Measurements from ENCODE around the gene DMRT3.

Gene DMRT3

DNA sequence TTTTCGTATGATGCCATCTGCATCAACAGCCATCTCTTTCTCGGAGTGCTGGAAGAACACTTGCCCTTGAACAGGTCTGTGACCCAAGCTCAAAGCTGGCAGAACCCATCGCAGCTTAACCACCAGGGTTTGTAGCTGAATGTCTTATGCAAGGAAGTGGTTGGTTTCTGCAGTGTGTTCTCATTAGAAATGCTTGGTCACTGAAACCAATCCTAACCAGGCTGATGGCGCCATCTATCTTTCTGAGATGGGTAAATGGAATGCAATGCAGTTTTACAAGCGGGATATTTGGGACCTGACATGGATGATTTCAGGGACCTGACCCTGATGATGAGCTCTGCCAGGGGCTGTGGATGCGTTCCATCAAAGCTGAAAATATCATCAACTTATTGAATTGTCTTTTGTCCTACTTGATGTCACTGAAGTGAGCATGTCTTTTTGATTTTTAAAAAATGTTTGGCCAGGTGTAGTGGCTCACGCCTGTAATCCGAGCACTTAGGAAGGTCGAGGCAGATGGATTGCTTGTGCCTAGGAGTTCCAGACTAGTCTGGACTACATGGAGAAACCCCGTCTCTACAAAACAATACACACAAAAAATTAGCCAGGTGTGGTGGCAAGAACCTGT, 28.7 kb downstream of the DMRT3 start:
- DNase-seq = peak; percentile 53

DNA sequence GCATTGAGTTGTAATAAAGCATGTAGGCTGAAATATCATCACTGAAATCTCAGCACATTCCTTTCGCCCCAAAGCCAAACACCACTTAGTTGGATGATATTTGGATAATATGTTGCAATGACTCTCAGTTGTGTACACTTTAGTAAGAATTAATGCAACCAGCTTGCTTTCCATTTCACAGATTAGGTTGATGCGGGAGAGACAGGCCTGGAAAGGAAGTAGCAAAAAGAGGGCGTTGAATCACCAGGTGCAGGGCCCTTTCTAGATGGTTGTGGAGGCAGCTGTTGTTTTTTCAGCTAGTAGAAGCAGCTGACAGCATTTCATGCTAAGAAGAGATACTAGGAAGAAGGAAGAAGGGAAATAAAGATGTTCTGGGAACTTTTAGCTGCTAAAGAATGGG, 30.9 kb downstream of the DMRT3 start:
- no peak for DNase-seq

DNA sequence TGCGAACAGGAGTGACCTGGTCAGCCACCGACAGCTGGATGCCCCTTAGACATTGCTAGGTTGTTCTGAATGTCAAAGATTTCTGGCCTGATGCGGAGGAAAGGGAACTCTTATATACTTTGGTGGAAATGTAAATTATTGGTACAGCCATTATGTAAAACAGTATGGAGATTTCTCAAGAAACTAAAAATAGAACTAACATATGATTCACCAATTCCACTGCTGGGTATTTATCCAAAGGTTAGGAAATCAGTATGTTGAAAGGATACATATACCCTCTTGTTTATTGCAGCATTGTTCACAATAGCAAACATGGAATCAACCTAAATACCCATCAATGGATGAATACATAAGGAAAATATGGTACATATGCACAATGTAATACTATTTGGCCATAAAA, 31.8 kb downstream of the DMRT3 start:
- DNase-seq = peak; percentile 6

DNA sequence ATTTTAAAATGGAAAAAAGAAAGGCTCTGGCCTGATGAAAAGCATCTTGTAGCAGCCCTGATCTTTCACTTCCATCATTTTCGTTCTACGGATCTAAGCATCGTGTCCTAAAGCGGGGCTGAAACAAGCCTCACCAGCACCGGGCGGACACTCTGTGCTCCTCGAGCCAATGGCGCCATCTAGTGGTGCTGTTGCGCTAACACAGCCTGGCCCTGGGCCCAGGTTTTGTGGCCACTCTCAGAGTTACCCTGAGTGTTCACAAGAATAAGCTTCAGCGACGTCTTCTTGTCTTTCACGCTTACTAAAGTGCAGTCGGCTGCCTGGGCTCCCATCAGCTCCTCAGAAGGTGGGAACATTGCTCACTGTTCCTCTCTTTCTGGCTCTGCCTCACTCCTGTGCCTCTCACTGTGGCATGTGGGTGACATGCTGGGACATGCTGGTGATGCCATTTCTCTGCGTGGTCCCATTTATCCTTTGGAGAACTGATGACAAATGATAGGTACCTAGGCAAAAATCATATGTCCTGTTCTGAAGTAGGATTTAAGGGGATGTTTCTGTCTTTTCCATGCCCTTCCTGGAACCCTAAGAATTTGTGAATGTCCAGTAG, 32.7 kb downstream of the DMRT3 start:
- DNase-seq = peak; percentile 74

DNA sequence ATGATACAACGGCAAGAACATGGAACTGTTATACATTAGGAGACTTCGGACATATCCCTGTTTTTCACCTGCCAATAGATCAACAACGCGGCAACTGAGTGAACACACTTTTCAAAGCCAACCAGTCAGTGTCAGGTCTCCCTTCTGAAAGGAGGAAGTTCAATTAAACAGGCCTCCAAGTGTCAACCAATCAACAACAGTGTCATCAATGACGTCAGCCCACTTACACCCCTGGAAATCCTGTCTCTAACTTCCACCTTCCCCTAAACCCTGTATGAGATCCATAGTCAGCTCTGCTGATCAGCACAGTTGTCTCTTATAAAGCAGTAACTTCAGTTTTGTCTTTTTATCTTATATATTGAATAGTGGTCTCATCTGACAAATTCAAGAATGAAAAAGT, 36.6 kb downstream of the DMRT3 start:
- no peak for DNase-seq

DNA sequence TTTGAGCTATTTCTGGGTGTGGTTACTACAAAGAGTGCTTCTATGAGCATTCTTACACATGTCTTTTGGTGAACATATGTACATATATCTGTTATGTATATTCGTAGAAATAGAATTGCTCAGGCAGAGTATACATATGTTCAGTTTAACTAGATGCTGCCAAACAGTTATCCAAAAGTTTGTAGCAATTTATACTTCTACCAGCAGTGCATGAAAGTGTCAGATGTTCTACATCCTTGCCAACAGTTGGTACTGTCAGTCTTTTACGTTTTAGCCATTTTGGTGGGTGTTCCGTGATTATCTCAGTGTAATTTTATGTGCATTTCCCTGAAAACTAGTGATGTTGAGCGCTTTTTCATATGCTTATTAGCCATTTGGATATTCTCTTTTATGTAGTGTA, 37.8 kb downstream of the DMRT3 start:
- no peak for DNase-seq

DNA sequence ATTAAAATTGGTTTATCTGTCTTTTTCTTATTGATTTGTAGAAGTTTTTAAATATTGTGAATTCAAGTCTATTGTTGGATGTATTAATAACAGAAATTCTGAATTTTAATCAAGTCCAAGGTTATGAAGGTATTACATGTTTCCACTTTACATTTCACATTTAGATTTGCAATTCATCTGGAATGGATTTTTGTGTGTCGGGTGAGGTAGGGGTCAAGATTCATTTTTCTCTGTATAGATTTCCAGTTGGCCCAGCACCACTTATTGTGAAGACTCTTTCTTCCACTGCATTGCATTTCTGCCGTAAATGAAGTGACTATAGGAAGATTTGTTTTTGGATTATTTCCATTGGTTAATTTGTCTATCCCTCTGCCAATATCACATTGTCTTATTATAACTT, 38.2 kb downstream of the DMRT3 start:
- DNase-seq = no peak

- peak; percentile 18 for DNase-seq
Observed at GRCh38 chr9:1018121-1018520, 41.7 kb downstream of the DMRT3 start.

- no peak for DNase-seq
Observed at GRCh38 chr9:1024112-1024511, 47.7 kb downstream of the DMRT3 start.

GRCh38 chr9:1025131-1025530, 48.7 kb downstream of the DMRT3 start:
- DNase-seq = no peak

DNA sequence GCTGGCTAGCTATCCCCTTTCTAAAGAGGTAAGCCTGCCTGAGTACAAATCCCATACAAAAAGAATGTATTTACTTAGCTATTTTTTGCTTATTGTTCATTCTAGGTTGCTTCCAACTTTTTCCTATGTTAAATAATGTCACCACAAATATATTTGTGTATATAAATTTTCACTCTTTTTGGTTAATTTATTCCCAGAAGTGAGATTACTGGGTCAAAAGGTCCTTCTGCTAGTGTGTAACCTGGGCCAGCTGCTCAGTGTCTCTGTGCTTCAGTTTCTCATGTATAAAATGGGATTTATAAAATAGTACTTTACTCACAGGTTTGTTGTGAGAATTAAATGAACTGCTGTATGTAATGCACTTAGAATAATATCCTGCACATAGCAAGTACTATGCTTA, 49.8 kb downstream of the DMRT3 start:
- DNase-seq = no peak

- DNase-seq = no peak
Observed at GRCh38 chr9:1028501-1029190, 52.2 kb downstream of the DMRT3 start.

GRCh38 chr9:1031951-1032601, 55.6 kb downstream of the DMRT3 start:
- no peak for DNase-seq

DNA sequence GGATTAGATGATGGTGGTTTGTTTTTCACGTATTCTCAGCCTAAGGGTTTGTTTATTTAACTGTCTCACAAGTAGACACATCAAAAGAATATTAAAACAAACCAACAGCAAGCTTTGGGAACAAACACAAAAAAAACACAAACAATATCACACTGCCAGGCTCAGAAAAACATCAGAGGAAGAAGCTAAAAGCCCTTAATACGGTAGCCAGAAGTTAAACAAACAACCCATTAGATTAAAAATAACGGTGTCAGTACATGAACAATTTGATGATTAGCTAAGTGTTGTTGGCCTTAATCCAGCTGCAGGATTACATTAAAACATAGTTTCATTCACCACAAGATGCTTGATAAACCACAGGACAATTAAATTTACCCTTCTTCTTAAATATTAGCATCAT, 57.8 kb downstream of the DMRT3 start:
- no peak for DNase-seq

GRCh38 chr9:1039589-1039988, 63.1 kb downstream of the DMRT3 start:
- DNase-seq = no peak
